Activated CD4-positive, alpha-beta memory T cell treated with anti-CD3 and anti-CD28 coated beads, Interleukin-2, amount 10 ng/mL, durations not matched to agents 7 days and 5 days (primary cell): ENCODE measurements around the gene CREBL2. TPM values are rescaled to one million over a fixed set of nuclear protein-coding genes. Genes with fewer than 3 reads are reported as not detected.
"Not testable (repeated sequence)": the region's sequence is repeated elsewhere in the genome, so short reads cannot be mapped to it uniquely, and the experiment has no call there.

ENCODE experiments used
- CTCF ChIA-PET: fragments of 350-600 bp; sonication (Branson Sonifier 250); formaldehyde crosslinking; loops from one replicate; lab custom pipeline; 2021; ENCODE audit warnings: antibody characterized with exemption, inconsistent platforms; lab: Charles Lee
- POLR2A ChIA-PET: fragments of 350-600 bp; sonication (Branson Sonifier 250); formaldehyde crosslinking; loops from one replicate; lab custom pipeline; 2021; ENCODE audit warnings: antibody characterized with exemption; lab: Charles Lee
- DNase-seq: peaks from one replicate; pipeline ENCODE4 v3.0.0-alpha.2; 2020
- H3K27ac Mint-ChIP-seq: one replicate; pipeline ENCODE4 v1.8.0; 2021; ENCODE audit warnings: mild to moderate bottlenecking, mixed read lengths
- H3K27me3 Mint-ChIP-seq: one replicate; pipeline ENCODE4 v1.8.0; 2021; ENCODE audit warnings: mixed read lengths
- H3K36me3 Mint-ChIP-seq: one replicate; pipeline ENCODE4 v1.8.0; 2021; ENCODE audit warnings: low read depth, mixed read lengths
- H3K4me1 Mint-ChIP-seq: one replicate; pipeline ENCODE4 v1.8.0; 2021; ENCODE audit warnings: mixed read lengths
- H3K4me3 Mint-ChIP-seq: one replicate; pipeline ENCODE4 v1.8.0; 2021; ENCODE audit warnings: mild to moderate bottlenecking, mixed read lengths
- H3K9me3 Mint-ChIP-seq: one replicate; pipeline ENCODE4 v1.8.0; 2021; ENCODE audit warnings: mixed read lengths
- total RNA-seq, 2 experiments: library from RNA; stranded (reverse); gene quantifications; one replicate each; pipeline ENCODE4 v1.2.3, GENCODE V29; 2021

Gene CREBL2, protein sequence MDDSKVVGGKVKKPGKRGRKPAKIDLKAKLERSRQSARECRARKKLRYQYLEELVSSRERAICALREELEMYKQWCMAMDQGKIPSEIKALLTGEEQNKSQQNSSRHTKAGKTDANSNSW
- total RNA-seq = 10 to 100 TPM; 24.2 to 26.1 TPM

- POLR2A ChIA-PET = interaction anchor here (0.6 to 3.3 kb wide), 25 partner anchors 10 to 254 kb away, joined by 3 to 32 read pairs (median 4); partner anchors contain the start of genes BORCS5, DUSP16 and GPR19
- Mint-ChIP-seq H3K4me3 (peak within 1 kb of the TSS; percentile 89), H3K9me3 (no peaks in the 10 kb centered on the region), H3K27ac (peak within 1 kb of the TSS; percentile 95), H3K27me3 (no peaks in the 10 kb centered on the region), H3K36me3 (peaks cover 26% of the 10 kb centered on the region), H3K4me1 (peaks cover 64% of the 10 kb centered on the region)
- peak; percentile 86 for DNase-seq
- CTCF ChIA-PET = interaction anchor here (0.8 to 2.9 kb wide), 5 partner anchors 34 to 125 kb away, joined by 3 to 11 read pairs (median 4); partner anchors contain the start of gene DUSP16
Measured at GRCh38 chr12:12611512-12612306, at the start of gene CREBL2. Gene CREBL2, plus strand, starts transcription at chr12:12611876. Its CDS starts 297 bp downstream, at chr12:12612173.

DNA sequence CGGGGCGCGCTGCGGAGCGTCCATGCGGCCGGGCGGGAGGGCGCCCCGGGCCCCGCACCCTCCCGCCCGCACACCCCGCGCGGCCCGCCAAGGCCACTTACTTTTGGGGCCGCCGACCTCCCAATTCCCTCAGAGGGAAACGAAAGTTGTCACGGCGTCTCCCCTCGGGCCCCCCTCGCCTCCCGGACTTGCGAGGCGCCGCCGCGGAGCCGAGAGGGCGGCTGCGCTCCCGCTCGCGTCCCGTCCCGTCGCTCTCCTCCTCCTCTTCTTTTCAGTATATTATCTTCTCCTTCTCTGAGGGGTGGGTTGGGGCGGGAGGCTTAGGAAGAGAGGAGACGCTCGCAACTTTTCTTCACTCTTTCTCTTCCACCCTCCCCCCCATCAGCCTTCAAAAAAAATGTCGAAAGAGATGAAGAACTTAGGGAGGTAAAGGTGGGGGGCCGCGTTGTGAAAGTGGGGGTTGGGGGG lies 49.6 kb upstream of the CREBL2 start:
- peak; percentile 47 for DNase-seq
- H3K27me3 Mint-ChIP-seq = no peaks in the 10 kb centered on the region
- H3K9me3 Mint-ChIP-seq = peaks cover 3% of the 10 kb centered on the region

DNA sequence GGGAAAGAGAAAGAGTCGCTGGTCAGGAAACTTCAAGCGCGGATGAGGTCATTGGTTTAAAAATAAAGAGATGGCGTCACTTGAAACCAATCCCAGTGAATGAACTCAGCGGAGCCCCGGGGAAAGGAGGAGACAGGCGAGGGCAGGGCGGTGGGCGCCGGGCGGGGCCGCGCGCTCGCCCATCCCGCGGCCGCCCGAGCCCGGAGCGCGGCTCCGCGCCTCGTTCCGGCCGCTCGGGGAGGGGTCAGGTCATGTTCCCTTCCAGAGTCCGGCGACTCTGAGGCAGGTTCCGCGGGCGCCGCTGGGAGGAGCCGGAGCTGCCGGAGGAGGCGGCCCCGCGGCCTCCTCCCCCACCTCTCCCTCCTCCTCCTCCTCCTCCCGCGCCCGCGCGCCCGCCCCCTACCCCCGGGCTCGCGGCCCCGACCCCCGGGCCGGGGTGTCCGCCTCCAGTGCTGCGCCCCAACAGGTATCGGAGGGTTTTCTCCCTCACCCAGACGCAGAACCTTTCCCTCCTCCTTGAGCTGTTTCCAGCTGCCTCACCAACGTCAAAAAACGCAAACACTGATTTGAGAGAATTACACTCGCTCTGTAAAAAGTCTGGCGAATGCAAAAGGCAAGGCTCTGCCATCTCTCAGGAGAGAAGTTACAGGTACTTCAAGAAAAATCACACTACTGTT lies 49.0 kb upstream of the CREBL2 start, which contains the start of gene DUSP16:
Gene DUSP16, minus strand, starts transcription at position 279 of the 677 bp plus-strand sequence. CDS start 41,765 bp downstream, outside the sequence.
- Mint-ChIP-seq H3K9me3 (peaks cover 3% of the 10 kb centered on the region), H3K27ac (peak within 1 kb of the TSS; percentile 94), H3K4me1 (peaks cover 42% of the 10 kb centered on the region), H3K36me3 (peaks cover 28% of the 10 kb centered on the region), H3K4me3 (peak within 1 kb of the TSS; percentile 83), H3K27me3 (no peaks in the 10 kb centered on the region)
- CTCF ChIA-PET = interaction anchor here (0.5 to 2.6 kb wide), 26 partner anchors 9 to 206 kb away, joined by 3 to 26 read pairs (median 3); partner anchors contain the start of genes BORCS5 and CREBL2
- POLR2A ChIA-PET = interaction anchor here (0.6 to 11.3 kb wide), 35 partner anchors 14 to 205 kb away, joined by 3 to 257 read pairs (median 4); partner anchors contain the start of genes BORCS5, CDKN1B and CREBL2
- DNase-seq = peak; percentile 86

More for the DNA sequence above, 49.6 kb upstream of the CREBL2 start:
- CTCF ChIA-PET = interaction anchor here (0.8 to 2.6 kb wide), 13 partner anchors 23 to 185 kb away, joined by 3 to 26 read pairs (median 5); no protein-coding TSS in a partner anchor
- Mint-ChIP-seq H3K36me3 (peaks cover 32% of the 10 kb centered on the region), H3K4me1 (peaks cover 45% of the 10 kb centered on the region), H3K4me3 (peak overlapping the region; percentile 80), H3K27ac (peak overlapping the region; percentile 79)
- POLR2A ChIA-PET = interaction anchor here (1.0 to 11.3 kb wide), 31 partner anchors 45 to 204 kb away, joined by 3 to 257 read pairs (median 11); partner anchors contain the start of genes BORCS5, CDKN1B and GPR19

DNA sequence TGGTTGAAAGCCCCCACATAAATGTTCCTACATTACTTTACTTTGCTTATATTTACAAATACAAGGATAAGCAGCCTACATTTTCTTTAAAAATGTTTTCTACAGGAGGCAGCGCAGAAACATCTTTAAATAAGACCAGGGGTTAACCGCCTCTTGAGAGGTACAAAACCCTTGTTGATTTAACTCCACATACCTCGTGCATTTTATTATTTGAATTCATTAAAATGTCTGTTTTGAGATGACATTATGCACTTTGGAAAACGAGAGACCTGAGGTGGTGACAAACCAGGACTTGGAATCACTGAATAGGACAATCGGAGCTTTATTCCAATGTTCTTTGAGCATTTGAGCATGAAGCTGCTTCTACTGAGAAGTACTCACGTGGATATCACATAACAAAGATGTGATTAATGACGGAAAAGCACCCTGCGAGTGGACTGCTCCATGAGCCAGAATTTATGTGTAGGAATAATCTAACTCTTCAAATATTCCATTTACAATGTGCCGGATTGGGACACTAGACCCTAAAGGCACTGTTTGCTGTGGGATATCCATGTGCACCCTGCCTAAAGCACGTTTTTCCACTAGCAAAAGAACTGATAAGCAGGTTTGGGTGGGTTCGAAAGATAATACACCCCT lies 48.3 kb upstream of the CREBL2 start:
- ChIA-PET POLR2A (interaction anchor here (0.6 to 11.3 kb wide), 35 partner anchors 15 to 206 kb away, joined by 3 to 257 read pairs (median 4); partner anchors contain the start of genes BORCS5, CDKN1B and CREBL2), CTCF (interaction anchor here (0.5 to 2.6 kb wide), 33 partner anchors 9 to 206 kb away, joined by 3 to 26 read pairs (median 4); partner anchors contain the start of genes BORCS5 and CREBL2)
- Mint-ChIP-seq H3K36me3 (peaks cover 21% of the 10 kb centered on the region), H3K27ac (peak overlapping the region; percentile 94), H3K4me3 (peak overlapping the region; percentile 83), H3K27me3 (no peaks in the 10 kb centered on the region), H3K9me3 (peaks cover 3% of the 10 kb centered on the region), H3K4me1 (peaks cover 35% of the 10 kb centered on the region)
- DNase-seq = no peak

DNA sequence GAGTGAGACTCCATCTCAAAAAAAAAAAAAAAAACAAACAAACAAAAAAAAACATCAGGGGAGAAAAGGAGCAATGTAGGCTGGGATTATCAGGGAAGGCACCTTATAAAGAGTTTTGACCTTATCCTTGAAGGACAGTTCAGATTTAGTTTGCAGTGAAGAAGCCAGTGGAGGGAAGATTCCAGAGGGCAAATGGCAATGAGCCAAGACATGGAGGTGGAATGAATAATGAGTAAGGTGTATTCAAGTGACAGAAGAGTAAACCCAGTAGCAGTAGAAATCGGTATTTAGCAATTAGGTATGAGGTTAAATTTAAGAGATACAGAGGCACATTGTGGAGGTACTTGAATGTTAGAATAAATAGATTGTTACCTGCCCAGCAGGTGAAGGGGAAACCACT lies 46.8 kb upstream of the CREBL2 start:
- ChIA-PET POLR2A (interaction anchor here (0.6 to 11.3 kb wide), 6 partner anchors 47 to 188 kb away, joined by 3 to 257 read pairs (median 11); partner anchors contain the start of genes CDKN1B and CREBL2), CTCF (interaction anchor here (0.6 to 2.6 kb wide), 18 partner anchors 16 to 188 kb away, joined by 3 to 26 read pairs (median 5); partner anchors contain the start of gene CREBL2)
- H3K9me3 Mint-ChIP-seq = peaks cover 3% of the 10 kb centered on the region
- H3K27ac Mint-ChIP-seq = no peak overlapping the region
- no peaks in the 10 kb centered on the region for H3K27me3 Mint-ChIP-seq
- peaks cover 23% of the 10 kb centered on the region for H3K4me1 Mint-ChIP-seq
- peaks cover 10% of the 10 kb centered on the region for H3K36me3 Mint-ChIP-seq
- H3K4me3 Mint-ChIP-seq = no peak overlapping the region
- DNase-seq = no peak

DNA sequence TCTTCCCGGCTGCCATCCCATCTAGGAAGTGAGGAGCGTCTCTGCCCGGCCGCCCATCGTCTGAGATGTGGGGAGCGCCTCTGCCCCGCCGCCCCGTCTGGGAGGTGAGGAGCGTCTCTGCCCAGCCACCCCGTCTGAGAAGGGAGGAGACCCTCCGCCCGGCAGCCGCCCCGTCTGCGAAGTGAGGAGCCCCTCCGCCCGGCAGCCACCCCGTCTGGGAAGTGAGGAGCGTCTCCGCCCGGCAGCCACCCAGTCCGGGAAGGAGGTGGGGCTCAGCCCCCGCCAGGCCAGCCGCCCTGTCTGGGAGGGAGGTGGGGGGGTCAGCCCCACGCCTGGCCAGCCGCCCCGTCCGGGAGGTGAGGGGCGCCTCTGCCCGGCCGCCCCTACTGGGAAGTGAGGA lies 45.7 kb upstream of the CREBL2 start:
- H3K36me3 Mint-ChIP-seq, H3K4me3 Mint-ChIP-seq, POLR2A ChIA-PET, H3K27ac Mint-ChIP-seq, H3K9me3 Mint-ChIP-seq, CTCF ChIA-PET, H3K27me3 Mint-ChIP-seq, DNase-seq: not testable (repeated sequence)
- H3K4me1 Mint-ChIP-seq = peaks cover 15% of the 10 kb centered on the region

- Mint-ChIP-seq H3K4me1 (peaks cover 7% of the 10 kb centered on the region), H3K27me3 (no peaks in the 10 kb centered on the region), H3K36me3 (no peaks in the 10 kb centered on the region), H3K9me3 (no peaks in the 10 kb centered on the region), H3K27ac (no peak overlapping the region), H3K4me3 (no peak overlapping the region)
- POLR2A ChIA-PET = interaction anchor here (0.7 kb wide), 1 partner anchor 12 kb away, joined by 3 read pairs; no protein-coding TSS in a partner anchor
- CTCF ChIA-PET = interaction anchor here (0.7 kb wide), 2 partner anchors 25 to 242 kb away, joined by 3 read pairs; no protein-coding TSS in a partner anchor
- no peak for DNase-seq
Measured at GRCh38 chr12:12572659-12573058, 39.0 kb upstream of the CREBL2 start.

DNA sequence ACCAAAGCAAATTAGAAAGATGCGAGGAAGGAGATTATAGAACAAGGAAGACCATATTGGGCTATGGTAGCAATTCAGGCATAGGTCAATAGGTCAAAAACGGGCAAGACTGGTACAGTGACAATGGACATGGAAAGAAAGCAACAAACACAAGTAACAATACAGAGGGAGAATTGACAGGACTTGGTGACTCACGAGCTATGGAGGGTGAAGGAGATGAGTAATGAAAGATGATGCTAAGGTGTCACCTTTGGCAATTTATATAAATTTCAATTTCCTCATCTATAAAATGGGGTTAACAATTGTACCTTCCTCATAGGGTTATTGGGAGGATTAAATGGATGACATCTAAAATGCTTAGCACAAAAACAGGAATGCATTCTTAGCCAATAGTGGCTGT lies 33.9 kb upstream of the CREBL2 start:
- CTCF ChIA-PET = interaction anchor here (1.6 kb wide), 1 partner anchor 9 kb away, joined by 4 read pairs; no protein-coding TSS in a partner anchor
- H3K4me1 Mint-ChIP-seq = peaks cover 13% of the 10 kb centered on the region
- H3K27ac Mint-ChIP-seq = no peak overlapping the region
- H3K27me3 Mint-ChIP-seq = no peaks in the 10 kb centered on the region
- POLR2A ChIA-PET = no interaction called here
- no peaks in the 10 kb centered on the region for H3K9me3 Mint-ChIP-seq
- no peak overlapping the region for H3K4me3 Mint-ChIP-seq
- DNase-seq = no peak
- H3K36me3 Mint-ChIP-seq = no peaks in the 10 kb centered on the region

GRCh38 chr12:12580716-12581115 lies 31.0 kb upstream of the CREBL2 start:
- H3K27me3 Mint-ChIP-seq, POLR2A ChIA-PET, H3K9me3 Mint-ChIP-seq, H3K36me3 Mint-ChIP-seq, CTCF ChIA-PET, H3K4me3 Mint-ChIP-seq, H3K27ac Mint-ChIP-seq, DNase-seq: not testable (repeated sequence)
- H3K4me1 Mint-ChIP-seq = peaks cover 21% of the 10 kb centered on the region

GRCh38 chr12:12582193-12582881 lies 29.3 kb upstream of the CREBL2 start:
- H3K36me3 Mint-ChIP-seq = no peaks in the 10 kb centered on the region
- peak overlapping the region; percentile 76 for H3K27ac Mint-ChIP-seq
- no peaks in the 10 kb centered on the region for H3K27me3 Mint-ChIP-seq
- peak; percentile 24 for DNase-seq
- H3K9me3 Mint-ChIP-seq = no peaks in the 10 kb centered on the region
- H3K4me3 Mint-ChIP-seq = no peak overlapping the region
- ChIA-PET CTCF (interaction anchor here (0.8 kb wide), 1 partner anchor 18 kb away, joined by 3 read pairs; no protein-coding TSS in a partner anchor), POLR2A (interaction anchor here (0.7 to 1.4 kb wide), 2 partner anchors 154 to 203 kb away, joined by 3 to 5 read pairs; no protein-coding TSS in a partner anchor)
- H3K4me1 Mint-ChIP-seq = peaks cover 21% of the 10 kb centered on the region

- Mint-ChIP-seq H3K27me3 (no peaks in the 10 kb centered on the region), H3K27ac (peak overlapping the region; percentile 76), H3K4me1 (peaks cover 21% of the 10 kb centered on the region), H3K36me3 (no peaks in the 10 kb centered on the region), H3K9me3 (no peaks in the 10 kb centered on the region), H3K4me3 (no peak overlapping the region)
- CTCF ChIA-PET = no interaction called here
- POLR2A ChIA-PET = interaction anchor here (1.4 kb wide), 1 partner anchor 154 kb away, joined by 5 read pairs; no protein-coding TSS in a partner anchor
- DNase-seq = peak; percentile 32
Measured at GRCh38 chr12:12582895-12583303, 28.8 kb upstream of the CREBL2 start.
